GM18526 (cell line): ENCODE data around the gene IARS2.

Source experiments
- POLR2A ChIP-seq: IDR thresholded peaks from 3 replicates; pipeline ENCODE4 v1.6.1; 2011; ENCODE audit not compliant: insufficient read length; ENCODE audit errors: extremely low read depth

IARS2 gene

GRCh38 chr1:220094016-220094911, at the start of gene IARS2:
Gene IARS2, plus strand, starts transcription at chr1:220094132. Its CDS starts 85 bp downstream, at chr1:220094217.
- peak; percentile 70 for TF ChIP-seq POLR2A

- no peak for TF ChIP-seq POLR2A
Observed at GRCh38 chr1:220044678-220045355, 49.1 kb upstream of the IARS2 start.

- TF ChIP-seq POLR2A: no peak
Observed at GRCh38 chr1:220045356-220046051, 48.4 kb upstream of the IARS2 start.

- TF ChIP-seq POLR2A: peak; percentile 86
Observed at GRCh38 chr1:220046052-220046930, 47.6 kb upstream of the IARS2 start, which contains the start of gene EPRS1. Gene EPRS1, minus strand, starts transcription at chr1:220046505. Its CDS starts 117 bp downstream, at chr1:220046388.

GRCh38 chr1:220056374-220056773, 37.6 kb upstream of the IARS2 start:
- no peak for TF ChIP-seq POLR2A

GRCh38 chr1:220060876-220061275, 33.1 kb upstream of the IARS2 start:
- no peak for TF ChIP-seq POLR2A

GRCh38 chr1:220062629-220063028, 31.3 kb upstream of the IARS2 start:
- no peak for TF ChIP-seq POLR2A

- no peak for TF ChIP-seq POLR2A
Observed at GRCh38 chr1:220067269-220068204, 26.4 kb upstream of the IARS2 start.

GRCh38 chr1:220076861-220077762, 16.8 kb upstream of the IARS2 start:
- no peak for TF ChIP-seq POLR2A

GRCh38 chr1:220077887-220078286, 16.0 kb upstream of the IARS2 start:
- TF ChIP-seq POLR2A: no peak

- no peak for TF ChIP-seq POLR2A
Observed at GRCh38 chr1:220084460-220084859, 9.5 kb upstream of the IARS2 start.
